MV-4-11 (cell line): ENCODE measurements around the gene NINJ1.
"Not testable (repeated sequence)": the region's sequence is repeated elsewhere in the genome, so short reads cannot be mapped to it uniquely, and the experiment has no call there.

Source experiments
- DNase-seq: peaks from one replicate; lab custom pipeline; 2025; lab: John Stamatoyannopoulos, UW

NINJ1 gene

GRCh38 chr9:93159601-93160471 is 25.8 kb upstream of the NINJ1 start:
- peak; percentile 51 for DNase-seq

GRCh38 chr9:93156475-93157008 is 22.5 kb upstream of the NINJ1 start:
- no peak for DNase-seq

GRCh38 chr9:93155716-93156474 is 21.8 kb upstream of the NINJ1 start:
- no peak for DNase-seq

- DNase-seq: peak; percentile 21
Observed at GRCh38 chr9:93154293-93154903, 20.3 kb upstream of the NINJ1 start.

GRCh38 chr9:93151097-93151784 is 17.2 kb upstream of the NINJ1 start:
- no peak for DNase-seq

GRCh38 chr9:93149361-93149760 is 15.3 kb upstream of the NINJ1 start:
- DNase-seq: no peak

- no peak for DNase-seq
Observed at GRCh38 chr9:93148721-93149120, 14.7 kb upstream of the NINJ1 start.

GRCh38 chr9:93147632-93148031 is 13.6 kb upstream of the NINJ1 start:
- no peak for DNase-seq

- DNase-seq: not testable (repeated sequence)
Observed at GRCh38 chr9:93146696-93147095, 12.6 kb upstream of the NINJ1 start.

DNA sequence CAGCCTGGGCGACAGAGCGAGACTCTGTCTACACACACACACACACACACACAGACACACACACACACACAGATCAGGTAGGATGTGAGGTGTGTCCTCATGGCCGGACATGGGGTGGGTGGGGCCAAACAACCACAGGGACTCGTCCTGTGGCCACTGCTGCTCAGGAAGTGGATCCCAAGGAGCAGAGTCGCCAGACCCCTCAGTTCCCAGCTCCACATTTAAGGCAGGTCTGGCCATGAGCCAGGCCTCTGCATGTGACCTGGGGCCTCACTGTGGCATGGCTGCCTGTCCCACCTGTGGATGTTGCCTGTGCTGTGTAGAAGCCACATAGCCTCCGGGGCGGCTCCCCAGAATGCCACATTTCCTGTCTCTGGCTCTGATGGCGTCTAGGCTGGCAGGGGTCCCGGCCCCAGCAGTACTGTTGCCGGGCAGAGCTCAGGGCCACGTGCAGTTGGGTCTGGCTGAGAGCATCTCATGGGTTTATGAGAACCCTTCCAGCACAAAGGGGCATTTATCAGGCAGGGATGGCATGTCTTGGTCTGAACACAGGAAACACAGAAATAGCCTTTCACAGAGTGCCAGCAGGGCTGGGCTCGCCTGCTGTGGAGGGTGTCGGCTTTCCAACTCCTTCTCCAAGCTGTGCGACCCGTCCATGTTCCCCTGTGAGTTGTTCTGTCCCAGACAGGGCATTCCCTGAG is 9.9 kb upstream of the NINJ1 start:
- no peak for DNase-seq

- no peak for DNase-seq
Observed at GRCh38 chr9:93141771-93142483, 7.9 kb upstream of the NINJ1 start.

DNA sequence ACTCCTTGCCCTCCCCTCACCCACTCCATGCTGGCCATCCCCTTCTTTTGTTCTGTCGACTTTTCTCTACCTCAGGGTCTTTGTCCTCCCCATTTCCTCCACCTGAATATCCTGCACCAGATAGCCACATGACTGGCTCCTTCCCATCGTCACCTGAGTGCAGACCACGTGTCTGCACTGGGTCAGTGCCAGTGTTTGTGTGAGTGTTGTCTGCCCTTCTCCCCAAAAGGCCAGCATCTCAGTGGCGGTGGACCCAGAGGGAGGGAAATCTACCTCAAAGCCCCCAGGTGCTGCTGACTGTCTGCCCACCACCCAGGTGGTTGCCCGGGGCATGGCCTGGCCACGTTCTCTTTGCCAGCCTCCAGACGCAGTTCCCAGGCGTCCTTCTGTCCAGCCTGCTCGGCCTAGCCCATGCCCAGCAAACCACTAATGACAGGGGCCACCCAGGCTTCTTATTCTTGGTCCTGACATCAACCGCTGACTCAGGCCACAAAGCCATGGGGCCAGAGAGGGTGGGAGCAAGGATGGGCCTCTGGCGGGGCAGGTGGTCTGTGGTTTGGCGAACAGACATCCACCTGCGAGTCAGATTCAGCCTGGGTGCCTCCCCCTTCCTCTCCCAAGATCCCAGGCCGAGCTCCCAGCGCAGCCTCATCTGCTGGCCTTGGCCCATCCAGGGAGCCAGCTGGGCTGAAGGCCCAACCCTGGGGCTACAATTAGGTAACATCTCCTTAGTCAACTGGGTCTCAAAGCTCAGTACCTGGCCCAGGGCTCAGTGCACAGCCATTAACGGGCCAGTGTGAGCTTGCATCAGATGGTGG is 5.5 kb upstream of the NINJ1 start:
- no peak for DNase-seq

DNA sequence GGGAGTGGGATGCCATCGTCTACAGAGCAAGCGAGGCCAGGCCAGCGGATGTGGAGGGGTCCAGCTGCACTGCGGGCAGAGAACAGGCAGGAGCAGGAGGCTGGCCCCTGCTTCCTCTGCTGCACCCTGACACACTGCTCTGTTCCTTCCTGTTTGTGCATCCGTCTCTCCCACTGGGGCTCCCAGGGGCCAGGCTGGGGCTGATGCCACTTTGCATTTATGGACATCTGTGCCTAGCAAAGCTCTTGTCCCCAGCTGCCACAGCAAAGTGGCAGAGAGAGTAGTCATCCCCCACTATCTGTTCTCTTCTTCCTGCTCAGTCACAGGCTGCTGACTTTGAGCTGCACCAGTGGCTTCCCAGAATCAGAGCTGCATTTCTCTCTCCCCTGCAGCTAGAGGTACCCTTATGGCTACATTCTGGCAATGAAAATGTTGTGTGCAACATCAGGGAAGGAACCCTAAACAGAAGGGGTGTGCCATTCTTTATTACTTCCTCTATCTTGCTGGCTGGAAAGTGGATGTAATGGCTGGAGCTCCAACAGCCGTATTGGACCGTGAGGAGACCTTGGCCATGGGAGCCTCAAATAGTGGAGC is 4.2 kb upstream of the NINJ1 start:
- DNase-seq: no peak

DNA sequence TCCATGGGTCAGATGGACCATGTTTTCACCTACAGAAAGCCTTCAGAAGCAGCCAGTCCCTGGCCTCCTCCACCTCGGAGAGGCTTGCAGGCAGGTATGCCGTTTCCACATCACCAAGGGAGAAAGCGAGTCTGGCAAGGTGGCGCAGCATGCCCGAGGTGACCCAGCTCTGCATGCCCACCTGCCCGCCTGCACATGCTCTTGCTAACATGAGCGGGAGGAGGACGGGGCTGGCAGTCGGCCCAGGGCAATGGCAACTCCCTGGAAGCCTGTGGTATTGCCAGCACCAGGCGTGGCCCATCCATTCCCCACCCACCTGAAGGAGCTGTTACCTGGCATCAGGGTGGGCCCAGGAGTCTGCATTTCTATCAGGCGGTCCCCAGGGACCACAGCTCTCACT is 3.3 kb upstream of the NINJ1 start:
- DNase-seq: no peak

GRCh38 chr9:93136011-93136440 is 2.0 kb upstream of the NINJ1 start:
- DNase-seq: no peak

- DNase-seq: no peak
Observed at GRCh38 chr9:93134740-93135444, 841 bp upstream of the NINJ1 start.

DNA sequence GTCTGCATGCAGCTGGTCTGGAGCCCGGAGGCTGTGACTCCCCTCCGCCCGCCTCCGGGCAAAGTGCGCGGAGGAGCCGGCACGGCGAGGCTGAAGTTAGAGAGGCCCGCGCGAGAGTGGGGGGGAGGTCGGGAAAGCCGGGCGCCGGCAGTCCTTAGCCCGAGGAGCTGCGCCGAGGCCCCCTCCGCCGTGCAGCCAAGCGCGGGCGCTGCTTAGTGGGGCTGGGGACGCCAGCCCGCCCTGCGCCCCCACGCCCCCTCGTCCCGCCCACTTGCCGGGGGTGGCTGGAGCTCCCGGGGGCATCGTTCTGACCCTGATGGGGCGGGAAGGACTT is 403 bp downstream of the NINJ1 start:
- no peak for DNase-seq

GRCh38 chr9:93132946-93133680 is 938 bp downstream of the NINJ1 start:
- peak; percentile 81 for DNase-seq
